Measurements from ENCODE around the gene SIAH1.
"Not testable (repeated sequence)": the region's sequence is repeated elsewhere in the genome, so short reads cannot be mapped to it uniquely, and the experiment has no call there.

The SIAH1 gene

DNA sequence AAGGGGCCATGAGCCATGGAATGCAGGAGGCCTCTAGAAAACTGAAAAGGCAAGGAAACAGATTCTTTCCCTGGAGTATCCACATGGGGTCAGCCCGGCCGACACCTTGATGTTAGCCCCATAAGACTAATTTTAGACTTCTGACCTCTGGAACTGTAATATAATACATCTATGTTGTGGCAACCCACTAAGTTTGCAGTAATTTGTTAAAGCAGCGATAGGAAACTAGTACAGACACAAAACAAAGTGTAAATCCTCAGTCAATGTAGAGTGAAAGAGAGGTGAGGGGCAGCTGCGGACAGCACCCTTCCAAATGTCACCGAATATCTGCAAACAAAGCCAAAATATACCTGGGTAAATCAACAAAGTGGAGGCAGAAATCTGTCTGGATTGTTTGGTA lies 7.2 kb upstream of the SIAH1 start:
- no peak for DNase-seq

DNA sequence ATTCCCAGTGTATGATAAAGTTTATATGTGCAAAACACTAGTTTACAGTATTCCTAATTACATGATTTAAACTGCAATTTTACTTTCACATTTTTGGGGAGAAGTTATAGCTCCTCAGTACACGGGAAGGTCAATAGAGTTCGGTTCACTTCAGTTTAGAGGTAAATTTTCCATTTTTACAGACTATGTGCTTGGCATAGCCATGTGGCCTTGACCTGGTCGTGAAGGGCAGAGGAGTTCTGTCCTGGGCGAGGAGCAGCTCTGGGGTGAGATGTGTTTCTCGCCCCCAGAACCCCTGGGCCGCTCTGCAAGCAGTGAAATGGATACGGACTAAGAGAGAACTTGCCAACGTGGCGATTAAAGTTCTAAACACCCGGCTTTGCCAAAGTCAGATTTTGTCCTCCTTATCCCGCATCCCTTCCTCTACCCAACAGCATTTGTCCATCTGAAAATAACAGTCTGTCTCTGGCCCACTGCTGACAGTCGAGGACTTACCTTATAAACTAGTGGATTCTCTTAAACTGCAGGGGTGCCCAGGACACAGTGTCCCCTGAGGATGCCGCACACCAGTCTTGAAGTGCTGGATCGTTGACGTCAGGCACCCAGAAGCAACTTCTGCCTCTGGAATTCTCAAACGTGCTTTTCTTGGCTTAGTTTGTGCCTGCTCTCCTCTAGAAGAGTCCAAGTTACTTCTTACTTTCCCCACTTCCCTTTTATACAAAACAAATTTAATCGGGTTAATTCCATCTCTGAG lies 1.5 kb upstream of the SIAH1 start:
- no peak for DNase-seq

DNA sequence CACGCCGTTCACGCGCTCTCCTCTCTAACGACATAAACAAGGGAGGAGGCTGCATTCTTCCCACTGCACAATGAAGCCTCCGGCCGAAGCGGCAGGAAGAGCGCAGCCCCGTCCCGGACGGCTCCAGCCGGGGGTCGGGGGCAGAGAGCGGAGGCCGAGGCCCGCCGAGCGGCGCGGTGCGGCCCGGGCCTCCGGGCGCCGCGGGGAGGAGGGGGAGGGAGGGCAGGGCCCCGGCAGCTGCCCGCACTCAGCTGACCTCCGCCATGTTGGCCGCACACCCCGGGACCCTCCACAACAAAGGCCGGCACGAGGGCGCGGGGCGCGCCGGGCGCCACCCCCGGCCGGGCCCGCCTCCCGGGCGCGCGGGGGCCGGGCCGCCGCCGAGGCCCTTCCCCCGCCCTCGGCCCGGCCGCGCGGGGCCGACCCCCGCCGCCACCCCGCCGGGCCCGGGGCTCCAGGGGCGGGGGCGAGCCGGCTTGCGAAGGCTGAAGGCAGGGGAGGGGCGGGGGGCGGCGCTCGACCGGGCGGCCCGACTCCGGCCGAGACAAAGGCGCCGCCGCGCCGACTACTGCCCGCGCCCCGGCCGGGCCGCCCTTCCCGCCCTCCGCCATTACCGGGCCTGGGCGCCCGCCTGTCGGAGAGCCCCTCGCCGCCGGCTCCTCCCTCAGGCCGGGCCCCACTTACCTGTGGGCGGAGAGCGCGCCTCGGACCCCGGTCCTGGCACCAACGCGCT lies 527 bp downstream of the SIAH1 start:
- peak; percentile 18 for DNase-seq

DNA sequence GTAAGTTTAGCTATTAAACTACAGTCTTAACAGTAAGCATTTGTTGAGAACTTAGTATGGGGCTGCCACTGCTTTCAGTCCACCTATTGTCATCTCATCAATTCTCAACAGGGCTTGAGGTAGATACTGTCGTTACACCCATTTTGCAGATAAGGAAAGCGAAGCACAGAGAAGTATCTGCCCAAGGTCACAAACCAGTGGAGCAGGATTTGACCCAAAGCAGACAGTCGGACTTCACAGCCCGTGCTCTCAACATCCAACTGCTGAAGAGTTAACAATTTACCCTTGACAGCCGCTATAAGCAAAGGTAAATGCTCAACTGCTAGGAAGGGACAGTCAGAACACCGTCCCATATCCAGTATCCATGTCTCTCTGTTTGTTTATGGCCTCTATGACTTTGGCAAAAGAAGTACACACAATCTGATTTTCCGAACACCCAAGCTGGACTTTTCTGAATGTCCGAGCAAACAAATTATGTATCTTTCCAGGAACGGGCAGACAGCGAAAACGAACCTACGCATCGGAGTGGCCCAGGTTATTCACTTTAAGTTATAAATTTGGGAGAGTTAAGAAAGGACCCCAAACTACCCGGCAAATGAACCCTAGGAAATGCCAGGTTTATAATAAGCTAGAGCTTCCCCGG lies 1.2 kb downstream of the SIAH1 start:
- DNase-seq, result no peak

DNA sequence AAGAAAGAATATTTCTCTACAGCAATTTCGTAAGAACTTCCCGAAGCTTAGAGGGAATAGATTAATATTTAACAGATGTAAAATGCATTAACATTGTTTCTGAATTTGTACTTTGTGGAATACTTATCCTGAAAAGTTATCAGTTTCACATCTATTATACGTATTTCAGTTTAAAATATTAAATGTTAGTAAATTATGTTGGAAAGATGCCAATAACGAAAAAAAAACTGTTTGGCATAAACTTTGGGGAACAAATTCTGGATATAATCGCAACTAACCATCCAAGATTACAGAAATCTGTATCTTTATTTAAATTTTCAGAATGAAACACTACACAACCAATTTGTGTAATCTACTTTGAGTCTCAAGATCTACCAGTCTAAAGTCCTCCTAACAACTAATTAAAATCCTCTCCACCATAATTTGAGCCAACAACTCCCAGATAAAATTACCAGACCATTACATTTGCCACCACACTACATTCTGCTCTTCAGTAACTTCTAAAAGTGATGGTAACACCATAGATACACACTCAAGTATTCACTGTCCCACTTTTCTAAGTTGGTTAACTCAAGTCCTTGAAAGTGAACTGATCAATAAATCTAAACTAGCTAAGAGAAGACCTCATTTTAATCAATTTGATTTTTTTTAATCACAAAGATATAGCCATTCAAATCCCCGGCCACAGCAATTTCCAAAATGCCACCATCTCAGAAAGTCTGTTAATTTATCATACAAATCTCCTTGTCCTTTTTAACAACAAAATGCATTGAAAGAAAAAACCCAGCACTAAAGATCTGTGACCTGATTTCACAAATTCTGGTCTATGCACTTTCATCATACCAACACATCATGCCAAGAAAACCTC lies 2.0 kb downstream of the SIAH1 start:
- no peak for DNase-seq

DNA sequence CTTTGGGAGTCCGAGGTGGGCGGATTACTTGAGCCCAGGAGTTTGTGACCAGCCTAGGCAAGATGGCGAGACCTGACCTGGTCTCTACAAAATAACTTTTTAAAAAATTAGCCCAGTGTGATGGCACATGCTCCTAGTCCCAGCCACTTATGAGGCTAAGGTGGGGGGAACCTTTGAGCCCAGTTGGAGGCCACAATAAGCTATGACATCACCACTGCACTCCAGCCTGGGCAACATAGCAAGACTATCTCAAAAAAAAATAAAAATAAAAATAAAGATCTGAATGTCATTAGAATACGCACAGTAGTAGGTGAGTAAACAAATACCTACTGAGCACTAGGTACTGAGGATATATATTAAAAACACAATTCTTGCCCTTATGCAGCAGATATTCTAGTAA lies 3.1 kb downstream of the SIAH1 start:
- no peak for DNase-seq

DNA sequence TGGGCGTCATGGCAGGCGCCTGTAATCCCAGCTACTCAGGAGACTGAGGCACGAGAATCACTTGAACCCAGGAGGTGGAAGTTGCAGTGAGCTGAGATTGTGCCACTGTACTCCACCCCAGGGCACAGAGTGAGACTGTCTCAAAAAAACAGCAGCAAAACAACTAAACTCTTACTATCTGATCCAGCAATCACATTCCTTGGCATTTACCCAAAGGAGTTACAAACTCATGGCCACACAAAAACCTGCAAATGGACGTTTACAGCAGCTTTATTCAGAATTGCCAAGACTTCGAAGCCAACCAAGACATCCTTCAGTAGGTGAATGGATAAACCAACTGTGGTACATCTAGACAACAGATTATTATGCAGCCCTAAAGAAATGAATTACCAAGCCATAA lies 4.0 kb downstream of the SIAH1 start:
- DNase-seq, result no peak

DNA sequence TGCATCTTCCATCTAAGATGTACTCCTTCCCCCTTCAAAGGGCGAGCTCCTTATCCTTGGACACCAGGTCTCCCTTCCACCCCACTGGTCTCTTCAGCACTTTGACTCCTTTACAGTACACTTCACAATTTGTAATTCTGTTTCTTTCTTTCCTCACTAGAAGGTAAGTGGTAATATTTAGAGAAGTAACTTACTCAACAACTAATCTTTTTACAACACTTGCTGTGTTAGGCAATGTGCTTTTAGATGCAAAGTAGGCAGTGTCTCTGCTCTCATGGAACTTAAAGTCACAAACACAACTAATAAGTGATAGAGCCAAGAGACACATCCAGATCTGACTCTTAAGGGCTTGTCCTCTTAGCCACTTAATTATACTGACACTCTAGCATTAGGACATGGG lies 6.4 kb downstream of the SIAH1 start:
- DNase-seq, result no peak

DNA sequence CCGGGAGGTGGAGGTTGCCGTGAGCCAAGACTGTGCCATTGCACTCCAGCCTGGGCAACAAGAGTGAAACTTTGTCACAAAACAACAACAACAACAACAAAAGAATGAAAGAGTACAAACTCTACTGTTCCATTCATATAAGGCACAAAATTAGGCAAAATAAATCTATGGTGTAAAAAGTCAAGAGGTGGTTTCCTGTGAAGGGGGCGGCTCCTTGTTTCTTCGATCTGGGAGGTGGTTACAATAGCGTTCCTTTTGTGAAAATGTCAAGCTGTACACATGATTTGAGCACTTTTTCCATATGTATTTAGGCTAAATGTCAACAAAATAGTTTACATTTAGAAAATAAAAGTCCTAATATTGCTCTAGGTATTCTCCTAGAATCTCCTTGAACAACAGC lies 6.9 kb downstream of the SIAH1 start:
- DNase-seq, result no peak

DNA sequence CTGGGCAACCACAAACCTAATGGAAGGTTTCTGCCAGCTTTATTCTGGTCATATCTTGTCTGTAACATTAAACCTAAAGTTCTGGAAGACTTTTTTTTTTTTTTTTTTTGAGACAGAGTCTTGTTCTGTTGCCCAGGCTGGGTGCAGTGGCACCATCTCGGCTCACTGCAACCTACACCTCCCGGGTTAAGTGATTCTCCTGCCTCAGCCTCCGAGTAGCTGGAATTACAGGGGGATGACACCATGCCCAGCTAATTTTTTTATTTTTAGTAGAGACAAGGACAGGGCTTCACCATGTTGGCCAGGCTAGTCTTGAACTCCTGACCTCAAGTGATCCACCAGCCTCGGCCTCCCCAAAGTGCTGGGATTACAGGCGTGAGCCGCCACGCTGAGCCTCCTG lies 7.9 kb downstream of the SIAH1 start:
- DNase-seq, result not testable (repeated sequence)

DNA sequence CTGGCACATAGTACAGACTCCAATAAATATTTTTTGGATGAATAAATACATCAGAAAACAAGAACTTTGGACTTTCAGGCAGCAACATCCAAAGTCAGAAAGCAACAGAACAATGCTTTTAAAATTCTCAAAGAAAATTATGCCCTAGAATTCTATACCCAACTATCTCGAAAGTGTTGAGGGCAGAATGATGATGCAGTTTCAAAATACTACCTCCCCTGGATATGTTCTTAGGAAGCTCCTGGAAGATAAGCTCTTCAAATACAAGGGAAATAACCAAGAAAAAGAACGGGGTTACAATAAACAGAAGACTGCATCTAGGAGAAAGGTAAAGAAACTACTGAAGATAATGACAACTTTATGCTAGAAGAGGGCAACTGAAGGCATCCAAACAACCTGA lies 11.0 kb downstream of the SIAH1 start:
- no peak for DNase-seq

DNA sequence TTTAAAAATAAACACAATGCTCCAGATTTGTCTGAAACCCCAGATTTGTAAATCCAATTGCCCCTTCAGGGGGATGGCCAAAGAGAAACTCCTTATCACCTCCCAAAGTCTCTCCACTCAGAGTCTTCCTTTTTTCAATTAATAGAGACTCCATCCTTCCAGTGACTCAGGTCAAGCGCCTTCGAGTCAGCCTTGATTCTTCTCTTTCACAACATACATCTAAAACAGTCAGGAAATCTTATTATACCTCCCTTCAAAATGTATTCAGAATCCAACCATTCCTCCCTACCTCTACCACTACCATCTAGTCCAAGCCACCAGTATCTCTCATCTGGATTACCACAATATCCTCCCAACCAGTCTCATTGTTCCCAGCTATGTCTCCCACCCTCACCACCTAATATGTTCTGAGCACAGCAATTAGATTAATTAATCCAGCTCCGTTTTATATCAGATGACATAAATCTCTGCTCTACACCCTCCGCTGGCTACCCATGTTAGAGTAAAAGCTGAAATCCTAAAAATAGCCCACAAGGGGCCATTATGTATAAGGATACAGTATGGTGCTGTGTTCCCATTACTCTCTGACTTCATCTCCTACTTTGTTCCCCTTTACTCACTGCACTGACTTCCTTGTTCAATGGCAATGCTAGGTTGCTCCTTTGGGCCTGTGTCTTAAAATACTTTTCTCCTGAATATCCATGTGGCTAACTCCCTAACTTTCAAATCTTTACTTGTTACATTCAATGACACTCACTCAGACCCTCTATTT lies 11.8 kb downstream of the SIAH1 start:
- DNase-seq, result no peak

DNA sequence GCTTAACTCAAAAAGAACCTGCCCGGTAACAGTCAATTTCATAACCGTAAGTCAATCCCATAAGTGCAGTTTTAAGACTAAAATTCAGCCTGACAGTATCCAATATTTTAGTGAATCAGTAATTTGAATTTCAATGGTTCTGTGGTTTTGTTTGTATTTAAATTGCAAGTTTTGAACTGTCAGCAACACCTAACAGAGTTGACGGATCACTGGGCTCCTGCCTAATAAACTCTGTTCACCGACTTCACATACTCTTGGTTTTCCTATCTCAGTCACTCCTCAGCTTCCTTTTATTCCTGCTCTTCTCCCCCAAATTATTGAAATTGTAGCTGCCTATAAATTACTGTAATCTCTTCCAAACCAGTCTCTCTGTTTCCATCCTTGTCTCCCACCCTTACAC lies 12.5 kb downstream of the SIAH1 start:
- no peak for DNase-seq

DNA sequence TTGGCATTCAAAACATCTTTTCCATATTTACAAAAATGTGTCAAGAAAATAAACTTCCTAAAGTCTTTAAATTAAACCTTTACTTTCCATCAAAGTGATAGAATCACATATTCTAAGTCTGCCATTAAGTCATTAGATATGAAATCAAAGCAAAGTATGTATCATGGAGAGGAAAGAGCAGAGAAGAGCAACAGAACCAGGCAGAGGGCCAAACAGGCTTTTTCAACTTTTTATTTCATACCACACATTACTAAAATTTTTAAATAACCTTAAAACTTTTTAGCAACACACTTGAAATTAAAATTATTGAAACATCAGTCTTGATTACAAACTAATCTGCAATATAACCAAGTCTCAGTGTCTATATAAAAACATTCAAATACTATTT lies 13.8 kb downstream of the SIAH1 start:
- DNase-seq, result no peak

DNA sequence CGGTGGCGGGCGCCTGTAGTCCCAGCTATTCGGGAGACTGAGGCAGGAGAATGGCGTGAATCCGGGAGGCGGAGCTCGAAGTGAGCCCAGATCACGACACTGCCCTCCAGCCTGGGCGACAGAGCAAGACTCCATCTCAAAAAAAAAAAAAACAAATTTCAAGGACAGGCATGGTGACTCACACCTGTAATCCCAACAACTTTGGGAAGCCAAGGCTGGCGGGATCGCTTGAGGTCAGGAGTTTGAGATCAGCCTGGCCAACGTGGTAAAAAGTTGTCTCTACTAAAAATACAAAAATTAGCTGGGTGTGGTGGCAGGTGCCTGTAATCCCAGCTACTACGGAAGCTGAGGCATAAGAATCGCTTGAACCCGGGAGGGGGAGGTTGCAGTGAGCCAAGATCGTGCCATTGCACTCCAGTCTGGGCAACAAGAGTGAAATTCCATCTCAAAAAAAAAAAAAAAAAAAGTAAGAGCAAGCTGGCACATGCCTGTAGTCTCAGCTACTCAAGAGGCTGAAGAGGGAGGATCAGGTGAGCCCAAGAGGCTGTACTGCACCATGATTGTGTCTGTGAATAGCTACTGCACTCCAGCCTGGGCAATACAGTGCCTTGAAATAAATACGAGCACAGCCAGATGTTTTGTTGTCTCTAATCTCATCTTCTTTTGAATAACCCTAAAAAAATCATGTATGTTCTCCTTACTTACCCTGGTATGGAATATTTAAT lies 14.4 kb downstream of the SIAH1 start:
- not testable (repeated sequence) for DNase-seq

DNA sequence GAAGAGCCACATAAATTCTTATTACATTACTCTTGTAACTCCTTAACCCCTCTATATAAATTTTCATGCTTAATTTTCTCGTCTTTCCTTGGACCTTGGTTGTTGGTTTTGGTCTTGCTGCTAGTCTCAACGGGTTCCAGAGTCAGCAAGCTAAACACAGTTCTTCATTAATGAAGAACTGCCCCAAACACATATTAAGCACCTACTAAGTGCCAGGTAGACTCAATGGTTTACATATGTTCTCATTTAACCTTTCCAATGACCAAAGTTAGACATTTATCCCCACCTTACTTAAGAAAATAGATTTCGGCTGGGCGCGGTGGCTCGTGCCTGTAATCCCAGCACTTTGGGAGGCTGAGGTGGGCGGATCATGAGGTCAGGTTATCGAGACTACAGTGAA lies 15.0 kb downstream of the SIAH1 start:
- DNase-seq, result no peak

DNA sequence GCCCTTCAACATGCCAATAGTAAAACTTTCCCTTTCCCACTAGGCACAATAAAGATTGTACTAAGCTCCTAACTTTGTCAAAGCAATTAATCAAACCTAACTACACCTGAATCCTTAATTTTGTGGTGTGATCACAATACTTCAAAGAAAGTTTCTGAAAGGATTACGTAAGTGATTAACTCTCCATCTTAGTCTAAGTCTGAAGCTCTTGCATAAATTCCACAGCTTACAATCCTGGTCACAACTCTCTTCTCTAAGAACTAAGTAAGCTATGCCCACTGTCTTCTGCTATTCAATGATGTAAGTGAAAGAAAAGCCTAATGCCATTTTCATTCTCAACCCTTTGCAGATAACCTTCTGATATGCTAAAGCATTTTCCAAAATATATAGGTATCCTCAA lies 15.4 kb downstream of the SIAH1 start:
- no peak for DNase-seq

DNA sequence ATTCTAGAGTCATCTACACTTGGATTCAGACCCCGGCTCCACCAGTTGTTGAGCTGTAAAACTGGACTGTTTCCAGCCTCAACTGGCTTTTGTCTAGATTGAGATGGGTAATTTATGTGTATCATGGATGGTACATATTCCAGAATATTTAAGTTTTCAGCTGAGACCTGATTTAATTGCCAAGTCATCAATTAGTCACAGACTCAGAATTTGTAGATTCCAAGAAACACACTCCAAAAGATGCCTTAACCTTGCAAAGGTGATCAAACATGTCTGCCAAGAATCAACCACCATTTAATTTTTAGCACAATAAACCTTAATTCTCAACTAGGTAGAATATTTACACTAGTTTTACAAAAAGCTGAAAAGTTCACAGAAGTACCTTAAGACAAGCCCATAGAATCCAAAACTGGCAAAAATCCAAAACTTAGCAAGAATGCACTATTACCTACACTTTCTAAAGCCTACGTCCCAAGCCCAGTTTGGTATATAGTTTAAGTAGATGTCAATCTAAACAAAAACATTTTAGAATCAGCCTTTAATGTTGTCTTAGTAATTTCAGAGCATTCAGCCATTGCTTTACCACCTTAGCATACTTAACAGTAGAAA lies 17.7 kb downstream of the SIAH1 start:
- DNase-seq, result no peak

DNA sequence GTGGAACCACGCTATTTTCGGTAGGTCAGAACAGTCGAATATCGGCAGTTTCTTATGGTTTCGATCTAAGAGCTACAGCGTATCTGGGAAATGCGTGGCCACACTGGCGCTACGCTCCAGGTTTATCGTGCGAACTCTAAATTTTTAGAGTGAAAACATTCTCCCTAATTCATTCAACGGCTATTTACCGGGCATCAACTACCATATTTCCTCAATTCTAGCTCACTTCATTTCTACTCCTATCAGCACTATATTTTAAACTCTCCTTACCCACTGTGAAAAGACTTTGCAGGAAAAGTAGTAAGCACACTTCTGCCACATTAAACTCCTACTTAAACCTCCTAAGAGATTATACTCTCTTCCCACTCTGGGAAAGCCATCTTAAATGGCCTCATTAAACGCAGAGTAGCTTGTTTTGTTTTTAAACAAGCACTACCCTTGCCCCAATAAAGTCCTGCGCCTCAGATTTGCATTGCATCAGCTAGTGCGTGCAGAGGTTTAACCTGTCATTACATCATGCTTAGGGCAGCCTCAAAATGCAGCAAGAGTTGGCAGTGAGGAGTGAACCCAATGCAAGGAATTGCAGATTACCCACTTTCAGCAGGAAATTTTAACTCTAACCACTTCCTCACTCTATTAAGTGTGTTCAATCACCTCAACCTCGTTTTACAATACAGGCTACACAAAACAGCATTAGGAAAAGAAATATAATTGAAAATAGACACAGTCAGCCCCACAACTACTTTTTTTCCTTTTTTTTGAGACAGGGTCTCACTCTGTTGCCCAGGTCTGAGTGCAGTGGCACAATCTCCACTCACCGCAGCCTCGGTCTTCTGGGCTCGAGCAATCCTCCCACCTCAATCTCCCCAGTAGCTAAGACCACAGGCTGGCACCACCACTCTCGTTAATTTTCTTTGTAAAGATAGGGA lies 18.8 kb downstream of the SIAH1 start:
- DNase-seq, result peak; percentile 65

DNA sequence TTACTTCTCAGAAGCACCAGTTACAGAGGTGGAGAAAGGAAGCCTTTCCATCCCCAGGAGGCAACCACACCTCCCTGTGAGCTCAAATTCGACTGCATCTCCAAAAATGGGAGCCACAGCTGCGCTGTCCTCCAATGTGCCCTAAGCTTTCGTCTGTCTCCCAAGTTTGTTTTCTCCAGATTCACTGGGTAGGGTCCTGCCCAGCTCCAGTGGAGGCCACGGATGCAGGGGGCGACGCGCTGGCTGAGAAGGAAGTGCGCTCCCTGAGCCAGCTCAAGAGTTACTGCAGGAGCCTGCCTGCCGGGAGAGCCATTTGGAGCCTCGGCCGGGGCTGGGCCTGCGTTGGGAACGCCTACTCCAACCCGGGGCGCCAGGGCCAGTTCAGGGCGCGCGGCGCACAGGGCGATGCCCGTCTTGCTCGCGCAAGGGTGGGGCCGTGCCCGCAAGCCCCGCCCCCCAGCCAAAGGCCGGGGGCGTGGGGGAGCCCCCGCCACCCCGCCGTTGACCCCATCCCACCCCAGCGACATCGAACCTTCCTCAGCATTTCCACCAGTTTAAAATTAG lies 19.5 kb downstream of the SIAH1 start:
- DNase-seq, result peak; percentile 79
